Measurements from ENCODE around the gene ZBTB6. TPM values are rescaled to one million over a fixed set of nuclear protein-coding genes. Genes with fewer than 3 reads are reported as not detected.

The ZBTB6 gene
- total and polyA plus RNA-seq, 9 of the 15 experiments (the other 6 are each of a cell fraction or from before 2014, with no cell fraction given): 1.4 to 7.2 (median 5.3) TPM

GRCh38 chr9:122929796-122930354 lies 16.8 kb upstream of the ZBTB6 start:
- Histone ChIP-seq H3K79me2 (ENCODE audit: control insufficient read depth, insufficient read depth, low read length) (peaks cover 62% of the 10 kb centered on the region), H2AFZ (ENCODE audit: low read depth, low read length) (no peak overlapping the region), H3K4me1 (replicated peaks in 1 of 2; ENCODE audit: control insufficient read depth in 2 of 2, insufficient read depth in 2 of 2, low read length in 2 of 2) (peaks cover 7 to 9% of the 10 kb centered on the region in 2 experiments; a peak in 3 of 5 replicates), H3K36me3 (ENCODE audit: control insufficient read depth, insufficient read depth, low read length) (peaks cover 11% of the 10 kb centered on the region; the same call in 2 of the 3 replicates), H3K9me1 (ENCODE audit: control insufficient read depth, insufficient read depth, low read length) (peaks cover 4% of the 10 kb centered on the region), H3K4me3 (no peak overlapping the region), H3K9ac (ENCODE audit: insufficient read depth in 1 of 2, low read depth in 2 of 2, low read length in 2 of 2) (no peak overlapping the region), H3K27ac (ENCODE audit: extremely low read depth, low read depth, low read length) (no peak overlapping the region), H4K20me1 (replicated peaks; ENCODE audit: control insufficient read depth, insufficient read depth, low read length) (no peaks in the 10 kb centered on the region), H3K9me3 (replicated peaks; ENCODE audit: control insufficient read depth, insufficient read depth, low read depth, low read length) (no peaks in the 10 kb centered on the region), H3K4me2 (ENCODE audit: insufficient read depth, low read length) (peak overlapping the region; percentile 89), H3K27me3 (ENCODE audit: control insufficient read depth in 2 of 2, insufficient read depth in 2 of 2, low read length in 2 of 2) (no peaks in the 10 kb centered on the region)
- in situ Hi-C loops (cut with MboI): no loop called here
- BruUV-seq (replicated peaks): no TSS peak
- no peak for FAIRE-seq
- POLR2A ChIA-PET: interaction anchor here (0.9 to 1.6 kb wide), 7 partner anchors 9 to 52 kb away, joined by 3 to 11 read pairs (median 3); partner anchors contain the start of genes RABGAP1, RC3H2 and ZBTB6
- CTCF ChIA-PET (ENCODE audit: low intra/inter-chr PET ratio): no interaction called here
- intact Hi-C loops (cut with micrococcal nuclease): no loop called here
- WGBS (ENCODE audit: insufficient coverage, low coverage, missing lambda C conversion rate): 38% methylated on average over 1 of the region's 1 CpG
- ATAC-seq: no peak
- DNase-seq (ENCODE audit: extremely low read depth in 1 of 4, low spot score in 3 of 4): no peak
- no peak for TF ChIP-seq CC2D1A (IDR thresholded peaks at IDR 0.05)
- TF ChIP-seq, protein P1, sequence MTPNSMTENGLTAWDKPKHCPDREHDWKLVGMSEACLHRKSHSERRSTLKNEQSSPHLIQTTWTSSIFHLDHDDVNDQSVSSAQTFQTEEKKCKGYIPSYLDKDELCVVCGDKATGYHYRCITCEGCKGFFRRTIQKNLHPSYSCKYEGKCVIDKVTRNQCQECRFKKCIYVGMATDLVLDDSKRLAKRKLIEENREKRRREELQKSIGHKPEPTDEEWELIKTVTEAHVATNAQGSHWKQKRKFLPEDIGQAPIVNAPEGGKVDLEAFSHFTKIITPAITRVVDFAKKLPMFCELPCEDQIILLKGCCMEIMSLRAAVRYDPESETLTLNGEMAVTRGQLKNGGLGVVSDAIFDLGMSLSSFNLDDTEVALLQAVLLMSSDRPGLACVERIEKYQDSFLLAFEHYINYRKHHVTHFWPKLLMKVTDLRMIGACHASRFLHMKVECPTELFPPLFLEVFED (CRISPR knock-in tag; conservative IDR thresholded peaks at IDR 0.05): no peak
- TF ChIP-seq REST (IDR thresholded peaks at IDR 0.05; ENCODE audit: borderline replicate concordance): peak; percentile 30; the same call in 1 of the 2 replicates
- TF ChIP-seq REST (CRISPR knock-in tag; IDR thresholded peaks at IDR 0.05; ENCODE audit: low read depth): no peak
